GM21717 (cell line): ENCODE data around the gene C2orf72.

Experiments used
- ATAC-seq: cut with Tn5 transposase; IDR thresholded peaks from one replicate; pipeline ENCODE4 v1.9.1; 2021; ENCODE audit warnings: mild to moderate bottlenecking, moderate library complexity; ENCODE audit not compliant: unreplicated experiment

Gene C2orf72

DNA sequence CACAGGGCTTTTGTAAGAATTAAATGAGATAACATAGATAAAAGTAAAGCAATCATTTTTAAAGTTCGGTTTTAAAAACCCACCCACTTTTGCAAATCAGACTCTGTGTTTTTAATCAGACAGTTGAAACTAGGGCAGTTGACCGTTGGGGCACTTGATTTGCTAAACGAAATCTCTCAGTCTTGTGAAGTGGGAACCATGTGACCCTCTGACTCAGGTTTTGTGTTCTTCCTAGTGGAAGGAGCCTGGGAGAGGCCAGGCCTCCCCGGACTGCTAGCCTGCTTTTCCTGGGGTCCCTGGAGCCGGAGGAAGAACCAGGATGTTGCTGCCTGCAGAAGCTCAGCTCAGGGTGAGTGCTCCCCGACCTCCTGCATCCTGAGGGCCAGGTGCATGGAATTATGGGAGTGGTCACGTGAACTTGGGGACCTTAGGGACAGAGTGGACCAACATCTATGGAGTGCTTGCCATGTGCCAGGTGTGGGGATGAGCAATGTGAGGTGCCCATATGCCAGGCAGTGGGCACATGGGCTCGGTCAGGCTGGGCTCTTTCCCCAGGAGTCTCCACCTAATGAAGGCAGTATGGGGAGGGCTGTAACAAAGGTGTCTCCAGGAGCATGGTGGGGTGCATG, 3.9 kb downstream of the C2orf72 start:
- no peak for ATAC-seq

DNA sequence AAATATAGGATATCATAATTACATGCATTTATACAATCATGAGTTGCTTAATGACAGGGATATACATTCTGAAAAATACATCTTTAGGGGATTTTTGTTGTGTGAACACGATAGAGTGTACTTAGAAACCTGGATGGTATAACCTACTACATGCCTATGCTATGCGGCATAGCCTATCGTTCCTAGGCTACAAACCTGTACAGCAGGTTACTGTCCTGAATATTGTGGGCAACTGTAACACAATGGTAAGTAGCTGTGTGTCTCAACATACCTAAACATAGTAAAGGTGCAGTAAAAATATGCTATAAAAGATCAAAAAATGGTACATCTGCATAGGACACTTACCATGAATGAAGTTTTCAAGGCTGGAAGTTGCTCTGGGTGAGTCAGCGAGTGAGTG, 6.5 kb downstream of the C2orf72 start:
- ATAC-seq, result no peak

DNA sequence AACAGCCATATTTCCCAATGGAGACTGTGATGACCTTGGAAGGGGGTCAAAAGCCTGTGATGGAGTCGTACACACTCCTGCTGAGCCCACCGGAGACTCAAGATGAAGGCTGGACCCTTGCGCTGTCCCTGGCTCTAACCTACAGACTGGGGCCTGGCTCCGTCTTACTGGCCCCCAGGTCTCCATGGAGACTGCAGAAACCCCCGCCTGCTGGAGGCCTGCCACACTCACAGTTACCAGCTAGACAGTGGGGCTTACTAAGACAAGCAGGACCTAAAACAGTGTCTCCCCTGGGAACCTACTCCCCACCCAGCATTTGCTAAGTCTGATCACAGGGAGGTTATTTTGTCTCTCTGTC, 9.6 kb downstream of the C2orf72 start:
- ATAC-seq, result no peak

DNA sequence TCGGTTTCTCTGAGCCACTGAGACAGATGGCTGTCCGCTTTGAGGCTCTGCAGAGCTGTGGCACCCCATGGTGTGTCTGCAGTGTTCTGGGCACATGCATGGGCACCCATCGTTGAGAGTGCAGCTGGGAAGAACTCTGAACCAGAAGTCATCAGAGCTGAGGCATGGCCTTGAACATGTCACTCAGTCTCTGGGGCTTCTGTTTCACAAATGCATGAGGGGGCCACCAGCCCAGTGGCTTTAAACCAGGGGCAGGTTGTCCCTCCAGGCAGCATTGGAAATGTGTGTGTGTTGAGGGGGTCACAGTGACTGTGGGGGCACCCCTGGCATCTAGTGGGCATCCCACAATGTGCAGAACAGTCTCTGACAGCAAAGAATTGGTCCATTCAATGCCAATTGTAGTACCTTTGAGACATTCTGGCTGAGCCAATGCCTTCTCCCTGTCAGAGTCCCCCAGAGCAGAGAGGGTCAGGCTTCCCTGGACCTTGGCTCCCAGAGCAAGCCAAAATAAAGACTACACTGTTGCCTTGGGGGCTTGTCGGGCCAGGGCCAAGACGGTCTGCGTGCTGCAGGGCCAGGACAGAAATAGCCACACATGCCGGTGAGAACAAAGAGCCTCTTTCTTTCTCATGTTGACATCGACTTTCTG, 10.1 kb downstream of the C2orf72 start:
- no peak for ATAC-seq

DNA sequence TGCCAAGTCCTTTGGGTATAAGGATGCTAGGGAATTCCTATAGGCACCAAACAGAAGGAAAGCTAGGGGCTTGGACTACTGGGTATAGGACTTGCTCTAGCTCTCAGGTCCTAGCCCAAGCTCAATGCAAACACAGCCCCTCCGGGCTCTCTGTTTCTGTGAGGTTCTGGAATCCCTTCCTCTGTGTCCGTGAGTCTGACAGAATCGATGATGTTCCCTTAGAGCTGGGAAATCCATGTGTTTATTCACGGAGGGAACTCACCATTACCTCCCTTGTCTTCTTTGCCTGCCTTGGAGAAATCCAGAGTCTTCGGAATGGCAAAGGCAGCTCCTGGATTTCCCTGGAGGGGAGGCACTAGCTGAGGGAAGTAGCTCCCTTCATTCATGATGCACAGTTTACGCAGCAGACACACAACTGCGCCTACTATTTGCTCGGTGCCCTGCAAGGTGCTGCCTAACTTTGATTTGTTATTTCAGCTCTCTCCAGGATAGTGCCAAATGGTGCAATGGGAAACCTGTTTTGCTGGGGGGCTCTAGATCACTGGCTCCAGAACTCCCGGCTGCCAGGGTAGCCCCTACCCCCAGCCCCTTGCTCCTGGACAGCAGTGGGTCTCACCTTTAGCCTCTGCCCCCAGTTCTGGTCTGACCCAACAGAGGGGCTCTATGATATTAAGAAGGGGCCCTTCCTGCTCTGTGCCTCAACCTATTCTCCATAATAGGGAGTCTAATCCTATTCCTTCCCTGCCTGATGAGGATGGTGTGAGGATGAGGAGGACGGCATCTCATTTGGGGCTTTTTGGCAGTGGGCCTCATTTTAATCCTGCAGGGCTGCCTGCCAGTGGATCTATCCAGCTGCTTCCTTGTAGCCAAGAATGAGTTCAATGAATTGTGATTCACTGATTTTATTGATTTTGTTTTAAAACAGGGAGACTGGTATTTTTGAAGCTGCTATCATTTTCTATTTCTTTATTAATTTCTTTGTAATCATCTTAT, 10.9 kb downstream of the C2orf72 start:
- no peak for ATAC-seq

DNA sequence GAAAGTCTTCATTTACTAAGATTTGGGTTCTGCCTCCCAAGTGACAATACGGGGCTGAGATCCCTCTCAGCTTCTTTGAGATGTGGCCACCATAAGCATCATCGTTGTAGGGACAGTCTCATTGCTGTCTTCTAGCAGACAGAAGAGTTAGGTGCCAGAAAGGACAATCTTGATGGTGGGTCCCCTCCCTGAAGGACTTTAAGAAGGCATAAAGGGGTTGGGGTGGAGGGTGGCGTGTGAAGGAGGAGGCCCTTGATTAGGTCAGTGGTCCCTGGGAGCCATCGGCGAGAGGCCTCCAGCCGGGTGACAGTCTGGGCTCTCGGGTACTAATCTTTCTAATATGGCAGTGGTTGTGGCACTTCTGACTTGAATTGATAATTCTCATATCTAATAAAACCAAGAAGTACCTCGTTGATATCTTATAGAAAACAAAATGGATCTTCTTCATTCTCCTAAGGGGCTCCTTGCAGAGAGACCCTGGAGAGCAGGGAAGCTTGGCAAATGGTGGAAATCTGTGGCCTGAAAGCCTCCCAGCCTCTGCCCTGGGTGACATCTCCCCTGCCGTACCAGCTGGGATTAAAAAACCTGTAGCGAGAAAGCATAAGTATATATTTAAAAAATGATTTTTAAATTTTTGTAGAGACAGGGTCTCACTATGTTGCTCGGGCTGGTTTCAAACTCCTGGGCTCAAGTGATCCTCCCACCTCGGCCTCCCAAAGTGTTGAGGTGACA, 12.1 kb downstream of the C2orf72 start:
- ATAC-seq, result no peak

DNA sequence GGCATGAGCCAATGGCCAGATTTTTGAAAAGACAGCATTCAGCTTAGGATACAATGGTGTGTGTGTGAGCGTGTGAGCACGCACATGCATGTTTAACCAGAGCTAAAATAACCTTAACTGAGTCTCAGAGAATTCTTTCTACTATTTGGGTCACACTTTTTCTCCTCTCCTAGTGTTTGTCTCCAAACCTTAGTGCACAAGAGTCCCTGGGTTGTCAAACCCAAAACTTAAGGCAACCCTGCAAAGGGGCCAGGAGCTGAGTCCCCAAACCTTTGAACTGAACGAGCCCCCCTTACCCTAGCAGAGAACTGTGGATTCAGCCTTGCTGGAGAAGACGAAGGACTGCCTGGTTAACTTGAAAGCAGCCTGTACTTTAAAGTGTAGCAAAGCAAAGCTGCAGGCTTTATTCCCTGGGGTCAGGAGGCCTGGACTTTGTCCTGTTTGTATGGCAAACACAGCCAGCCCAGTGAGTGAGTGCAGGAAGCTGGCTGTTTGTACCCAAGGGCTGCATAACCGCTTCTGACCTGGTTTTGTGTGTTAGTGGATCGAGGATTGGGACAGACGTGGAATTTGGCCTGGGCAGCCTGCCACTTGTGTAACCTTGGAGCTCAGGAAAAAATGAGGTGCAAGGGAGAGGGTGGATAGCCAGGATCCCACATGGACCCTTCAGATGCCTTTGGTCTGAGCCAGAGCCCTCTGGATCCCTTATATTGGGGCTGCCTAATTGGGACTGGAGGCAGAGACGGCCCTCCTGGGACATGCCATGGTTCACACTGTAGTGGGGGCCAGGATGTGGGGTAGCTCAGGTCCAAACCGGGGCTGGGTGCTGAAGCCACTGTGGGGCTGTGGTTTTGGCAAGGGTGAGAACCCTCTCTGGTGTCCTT, 12.9 kb downstream of the C2orf72 start:
- ATAC-seq, result no peak

DNA sequence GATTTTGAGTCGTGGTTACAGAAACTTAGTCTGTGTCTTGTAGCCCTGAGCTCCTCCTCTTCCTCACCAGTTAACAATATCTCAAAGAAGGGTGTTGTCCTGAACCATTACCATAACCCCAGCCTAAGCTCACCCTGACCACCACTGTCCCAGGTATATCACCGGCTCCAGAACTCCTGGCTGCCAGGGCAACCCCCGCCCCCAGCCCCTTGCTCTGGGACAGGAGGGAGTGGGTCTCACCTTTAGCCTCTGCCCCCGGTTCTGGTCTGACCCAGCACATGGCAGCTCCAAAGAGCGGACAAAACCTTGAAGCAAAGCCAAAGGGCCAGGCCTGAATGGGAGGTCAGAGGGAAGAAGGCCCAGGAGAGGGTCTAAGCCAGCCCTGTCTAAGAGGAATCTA, 13.8 kb downstream of the C2orf72 start:
- no peak for ATAC-seq

DNA sequence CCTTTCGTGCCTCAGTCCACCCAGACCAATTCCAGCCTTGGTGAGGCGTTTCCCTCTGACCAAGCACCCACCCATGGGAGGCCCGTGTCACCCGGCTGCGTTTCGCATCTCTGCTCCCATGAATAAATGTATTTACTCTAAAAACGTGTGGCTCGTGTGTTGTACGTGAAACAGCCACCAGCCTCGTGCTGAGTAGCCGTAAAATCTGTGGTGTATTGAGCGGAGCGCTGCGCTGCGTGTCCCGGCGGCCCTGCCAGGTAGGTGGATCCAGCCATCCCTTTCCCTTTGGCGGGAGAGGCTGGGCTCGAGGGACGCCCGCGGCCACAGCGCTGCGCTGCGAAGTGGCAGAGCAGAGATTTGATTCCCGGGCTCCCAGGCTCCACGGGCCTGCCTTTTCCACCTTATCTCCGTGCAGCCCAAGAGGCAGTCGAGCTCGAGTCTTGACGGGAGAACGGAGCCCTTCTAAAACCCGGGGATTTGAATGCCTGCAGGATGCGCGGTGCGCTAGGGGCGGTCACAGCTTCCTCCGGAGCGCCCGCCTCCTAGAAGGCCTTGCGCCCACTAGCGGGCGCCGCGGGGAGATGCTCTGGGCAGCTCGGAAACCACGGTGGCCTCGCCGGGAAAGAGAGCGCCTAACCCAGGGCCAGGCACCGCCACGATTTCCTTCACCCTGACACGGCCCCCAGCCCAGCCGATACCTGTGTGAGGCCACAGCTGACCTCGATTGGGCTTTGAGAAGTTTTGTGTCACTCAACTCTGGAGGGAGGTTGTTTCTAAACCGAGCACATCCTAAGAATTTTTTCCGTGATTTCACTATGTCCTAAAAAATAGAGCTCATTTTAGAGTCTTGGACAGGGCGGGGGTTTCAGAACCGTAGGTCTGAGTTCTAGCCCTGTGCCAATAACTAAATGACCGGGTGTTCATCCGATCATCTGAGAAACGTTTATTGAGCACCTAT, 15.4 kb downstream of the C2orf72 start:
- ATAC-seq, result peak; percentile 52

DNA sequence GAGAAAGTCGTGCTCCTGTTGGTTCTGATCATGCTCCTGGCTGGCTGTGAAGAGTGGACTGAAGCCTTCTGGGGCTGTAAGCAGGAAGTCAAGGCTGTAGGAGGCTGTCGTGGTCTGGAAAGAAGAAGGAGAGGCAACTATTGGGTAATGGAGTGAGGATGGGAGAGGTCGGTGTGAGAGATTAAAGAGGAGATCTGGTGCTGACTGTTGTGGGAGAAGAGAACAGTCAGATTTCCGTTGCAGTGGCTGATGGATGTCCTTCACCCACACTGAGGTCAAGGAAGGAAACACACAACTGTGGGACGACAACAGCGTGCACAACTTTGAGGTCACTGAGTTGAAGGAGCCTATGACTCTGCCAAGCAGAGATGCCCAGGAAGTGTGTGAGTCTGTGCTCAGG, 16.5 kb downstream of the C2orf72 start:
- ATAC-seq, result no peak

DNA sequence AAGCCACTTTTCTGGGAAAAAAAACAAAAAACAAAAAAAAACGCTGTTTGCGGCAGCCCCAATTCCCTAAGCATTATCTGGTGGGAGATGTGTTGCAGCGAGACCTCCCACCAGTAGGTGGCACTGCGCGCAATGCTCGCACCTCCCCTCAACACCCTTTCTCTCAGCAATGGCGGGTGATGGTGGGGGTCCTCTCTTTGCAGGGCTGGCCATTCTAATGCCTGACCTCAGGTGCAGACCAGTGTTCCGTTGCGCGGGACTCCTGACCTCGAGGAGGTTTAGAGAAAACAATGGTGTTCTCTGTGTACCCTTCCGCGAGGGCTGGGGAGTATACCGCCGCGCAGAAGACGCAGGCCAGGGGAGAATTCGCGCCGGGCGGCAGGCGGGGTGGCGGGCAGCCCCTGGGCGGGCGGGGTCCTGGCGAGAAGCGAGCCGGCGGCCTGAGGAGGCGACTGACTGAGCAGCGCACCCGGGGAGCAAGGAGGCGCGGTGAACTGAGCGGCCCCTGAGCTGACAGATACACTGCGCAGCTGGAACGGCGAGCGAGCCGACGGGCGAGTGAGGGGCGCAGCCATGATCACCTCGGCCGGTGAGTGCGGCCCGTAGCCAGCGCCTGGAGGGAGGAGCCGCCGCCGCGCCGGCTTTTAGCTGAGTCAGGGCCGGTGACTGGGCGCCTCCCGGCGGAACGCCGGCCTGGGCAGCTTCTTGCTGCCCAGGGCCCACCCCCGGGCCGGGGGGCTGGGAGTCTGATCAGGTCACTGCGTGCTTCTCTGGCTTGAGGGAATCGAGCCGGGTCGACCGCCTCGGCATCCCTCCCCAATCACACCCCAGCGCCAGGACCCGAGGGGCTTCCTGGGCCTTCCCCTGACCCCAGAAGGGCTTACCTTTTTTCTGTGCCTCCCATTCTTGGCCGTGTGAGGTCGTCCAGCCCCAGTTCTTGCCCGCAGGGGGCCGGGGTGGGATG, 19.4 kb downstream of the C2orf72 start, which contains the start of gene PSMD1:
Gene PSMD1, plus strand, starts transcription at position 415 of the 964 bp plus-strand sequence. Its CDS starts 159 bp downstream, at position 574.
- ATAC-seq, result peak; percentile 66

DNA sequence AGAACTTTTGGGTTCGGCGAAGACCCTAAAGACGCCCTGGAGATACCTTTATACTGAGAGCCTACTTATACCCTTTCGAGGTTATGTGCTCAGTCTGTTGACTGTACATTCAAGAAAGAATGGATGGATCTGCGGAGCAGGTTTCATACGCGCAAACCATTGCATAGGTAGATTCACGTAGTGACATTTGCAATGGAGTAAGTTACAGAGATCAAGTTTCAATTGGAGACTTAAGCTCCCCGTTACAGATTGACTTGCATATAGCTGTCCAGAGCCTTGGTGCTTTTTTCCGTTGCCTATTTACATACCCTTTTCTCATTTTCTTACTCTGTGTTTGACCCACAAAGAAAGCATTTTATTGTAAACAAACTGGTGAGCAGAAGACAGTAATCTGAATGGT, 20.3 kb downstream of the C2orf72 start:
- ATAC-seq, result no peak

DNA sequence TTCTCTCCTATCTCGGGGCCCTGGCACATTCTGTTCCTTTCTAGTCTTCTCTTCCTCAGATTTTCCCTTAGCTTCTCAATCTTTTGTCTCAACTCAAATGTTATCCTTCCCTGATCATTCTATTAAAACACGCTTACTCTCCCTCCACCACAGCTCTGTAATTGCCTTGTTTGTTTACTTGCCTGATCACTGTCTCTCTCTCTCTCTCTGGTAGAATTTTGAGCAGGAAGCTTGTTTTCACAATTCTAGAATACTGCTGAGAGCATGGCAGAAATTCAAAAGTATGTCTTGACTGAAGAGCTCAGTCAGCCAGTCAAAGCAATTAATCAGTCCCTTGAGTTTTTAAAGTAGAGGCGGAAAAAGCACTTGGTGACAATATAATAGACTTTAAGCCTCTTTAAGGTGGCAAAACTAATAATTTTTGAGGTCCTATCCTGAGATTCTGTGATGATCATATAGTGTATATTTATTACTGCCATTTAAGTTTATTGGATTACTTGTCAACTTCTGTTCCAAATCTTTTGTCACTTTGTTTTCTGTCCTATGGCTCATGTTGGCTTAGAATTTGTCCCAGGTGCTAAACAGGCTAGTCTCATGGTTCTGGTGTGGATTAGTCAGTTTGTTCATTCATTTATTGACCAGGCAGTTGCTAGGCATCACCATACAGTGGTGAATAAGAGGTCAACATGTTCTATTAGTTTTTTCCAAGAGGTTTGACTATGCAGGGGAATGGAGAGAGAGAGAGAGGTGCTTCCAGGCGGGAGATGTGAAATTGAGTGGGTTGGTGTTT, 21.6 kb downstream of the C2orf72 start:
- ATAC-seq, result no peak

DNA sequence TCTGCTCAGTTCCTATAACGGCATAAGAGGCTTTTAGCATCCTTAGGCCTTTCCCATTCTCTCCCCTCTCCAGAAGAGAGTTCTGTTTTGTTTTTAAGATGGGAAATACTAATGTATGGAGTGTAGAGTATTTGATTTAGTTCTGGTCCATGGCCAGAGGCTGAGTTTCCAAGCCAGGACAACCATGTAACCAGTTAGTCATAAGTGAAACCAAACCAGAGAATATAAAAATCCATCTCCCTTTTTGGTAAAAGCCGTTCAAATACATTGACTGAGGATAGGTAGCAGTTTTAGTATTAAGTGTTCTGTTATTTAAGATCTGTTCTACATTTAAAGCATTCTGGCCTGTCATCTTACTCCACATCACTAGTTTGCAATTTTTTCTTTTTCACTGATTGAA, 22.4 kb downstream of the C2orf72 start:
- no peak for ATAC-seq

DNA sequence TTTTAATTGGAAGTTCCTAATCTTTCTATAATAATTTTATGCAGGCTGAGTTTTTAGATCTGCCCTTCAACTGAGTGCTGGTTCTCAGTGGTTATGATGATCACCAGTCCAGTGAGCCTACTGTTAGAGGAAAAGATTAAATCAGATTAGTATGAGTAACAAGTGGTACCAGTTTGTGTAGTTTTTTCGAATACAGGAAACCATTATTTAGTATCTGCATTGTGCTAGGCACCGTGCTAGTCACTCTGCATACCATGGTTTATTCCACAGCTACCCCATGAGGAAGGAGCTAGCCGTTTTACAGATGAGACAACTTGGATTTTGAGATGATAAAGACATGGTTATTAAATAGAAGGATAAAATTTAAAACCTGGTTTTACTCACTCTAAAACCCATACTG, 25.5 kb downstream of the C2orf72 start:
- no peak for ATAC-seq

DNA sequence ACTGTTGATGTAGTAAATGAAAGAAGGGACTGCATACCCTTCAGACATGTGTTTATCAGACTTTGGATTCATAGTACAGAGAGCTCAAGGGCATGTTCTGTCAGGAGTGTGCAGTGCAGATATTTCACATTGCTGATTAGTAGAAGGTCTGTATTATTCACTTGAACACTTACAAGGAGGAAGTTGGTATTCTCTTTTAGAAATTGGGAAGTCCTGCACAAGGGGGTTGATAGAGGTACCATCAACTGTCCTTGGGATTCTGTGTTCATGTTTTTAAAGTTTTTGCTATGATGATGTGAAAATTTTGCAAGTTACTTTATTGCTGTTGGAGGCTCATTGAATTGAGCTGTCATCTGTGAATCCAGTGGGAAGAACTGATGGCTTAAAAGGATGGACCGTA, 26.0 kb downstream of the C2orf72 start:
- ATAC-seq, result no peak

DNA sequence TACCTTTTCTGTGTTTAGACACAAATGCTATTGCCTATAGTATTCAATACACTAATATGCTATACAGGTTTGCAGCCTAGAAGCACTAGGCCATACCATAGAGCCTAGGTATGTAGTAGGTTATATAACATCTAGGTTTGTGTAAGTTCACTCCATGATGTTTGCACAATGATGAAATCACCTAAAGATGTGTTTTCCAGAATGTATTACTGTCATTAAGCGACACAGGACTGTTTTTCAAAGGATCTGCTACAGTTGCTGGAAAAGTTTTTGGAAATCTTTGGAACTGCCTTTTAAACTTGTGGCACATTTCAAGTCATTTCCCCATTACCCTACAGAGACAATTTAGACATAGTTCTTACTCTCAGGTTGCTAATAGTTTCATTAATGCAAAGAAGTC, 28.6 kb downstream of the C2orf72 start:
- ATAC-seq, result no peak
